Keratinocyte (primary cell): Measurements from ENCODE around the gene BCO2.

Experiments
- EZH2 ChIP-seq: IDR thresholded peaks from one replicate; pipeline ENCODE4 v1.6.1; 2012; ENCODE audit warnings: inconsistent platforms, mild to moderate bottlenecking, low read length, moderate library complexity
- TF ChIP-seq, protein P1 (sequence below), 3 experiments: IDR thresholded peaks in 1 of 3; conservative IDR thresholded peaks in 1 of 3; optimal IDR thresholded peaks in 1 of 3; 2 replicates in 2 of 3; 3 replicates in 1 of 3; pipeline versions ENCODE3 to v1.5.1; 2011; ENCODE audit warnings: low read length in 3 of 3, mild to moderate bottlenecking in 3 of 3, moderate library complexity in 2 of 3, control low read depth in 1 of 3, inconsistent platforms in 1 of 3; ENCODE audit not compliant: insufficient read depth in 2 of 3; ENCODE audit errors: extremely low read depth in 1 of 3

DNA sequence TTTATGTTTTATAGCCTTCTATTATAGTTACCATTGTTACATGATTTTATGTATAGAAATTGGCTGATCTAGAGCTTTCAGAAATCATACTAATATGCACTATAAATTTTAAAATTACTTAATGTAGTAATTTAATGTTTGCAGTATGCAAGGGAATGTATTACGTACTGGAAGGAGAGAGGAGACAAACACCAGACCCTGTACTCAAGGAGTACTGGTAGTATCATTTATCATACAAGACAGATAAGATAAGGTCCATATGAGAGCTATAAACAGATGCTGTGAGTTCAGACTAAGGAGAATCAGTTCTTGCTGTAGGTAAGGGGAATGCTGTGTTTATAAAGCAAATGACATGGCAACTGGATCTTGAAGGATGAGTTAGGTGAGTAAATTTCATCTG, 765 bp downstream of the BCO2 start:
- TF ChIP-seq, protein P1, sequence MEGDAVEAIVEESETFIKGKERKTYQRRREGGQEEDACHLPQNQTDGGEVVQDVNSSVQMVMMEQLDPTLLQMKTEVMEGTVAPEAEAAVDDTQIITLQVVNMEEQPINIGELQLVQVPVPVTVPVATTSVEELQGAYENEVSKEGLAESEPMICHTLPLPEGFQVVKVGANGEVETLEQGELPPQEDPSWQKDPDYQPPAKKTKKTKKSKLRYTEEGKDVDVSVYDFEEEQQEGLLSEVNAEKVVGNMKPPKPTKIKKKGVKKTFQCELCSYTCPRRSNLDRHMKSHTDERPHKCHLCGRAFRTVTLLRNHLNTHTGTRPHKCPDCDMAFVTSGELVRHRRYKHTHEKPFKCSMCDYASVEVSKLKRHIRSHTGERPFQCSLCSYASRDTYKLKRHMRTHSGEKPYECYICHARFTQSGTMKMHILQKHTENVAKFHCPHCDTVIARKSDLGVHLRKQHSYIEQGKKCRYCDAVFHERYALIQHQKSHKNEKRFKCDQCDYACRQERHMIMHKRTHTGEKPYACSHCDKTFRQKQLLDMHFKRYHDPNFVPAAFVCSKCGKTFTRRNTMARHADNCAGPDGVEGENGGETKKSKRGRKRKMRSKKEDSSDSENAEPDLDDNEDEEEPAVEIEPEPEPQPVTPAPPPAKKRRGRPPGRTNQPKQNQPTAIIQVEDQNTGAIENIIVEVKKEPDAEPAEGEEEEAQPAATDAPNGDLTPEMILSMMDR (optimal IDR thresholded peaks at IDR 0.05 in 1 of 3, IDR thresholded peaks at IDR 0.05 in 1 of 3, conservative IDR thresholded peaks at IDR 0.05 in 1 of 3; ENCODE audit: extremely low read depth in 1 of 3, insufficient read depth in 2 of 3, low read length in 3 of 3), result no peak
- no peak for TF ChIP-seq EZH2
